Measurements from ENCODE around the gene MYCBP2. TPM values are rescaled to one million over a fixed set of nuclear protein-coding genes. Genes with fewer than 3 reads are reported as not detected.
"Not testable (repeated sequence)": the region's sequence is repeated elsewhere in the genome, so short reads cannot be mapped to it uniquely, and the experiment has no call there.

MYCBP2 gene
- total RNA-seq, 1 donor from 2014 or later, result 233 TPM

DNA sequence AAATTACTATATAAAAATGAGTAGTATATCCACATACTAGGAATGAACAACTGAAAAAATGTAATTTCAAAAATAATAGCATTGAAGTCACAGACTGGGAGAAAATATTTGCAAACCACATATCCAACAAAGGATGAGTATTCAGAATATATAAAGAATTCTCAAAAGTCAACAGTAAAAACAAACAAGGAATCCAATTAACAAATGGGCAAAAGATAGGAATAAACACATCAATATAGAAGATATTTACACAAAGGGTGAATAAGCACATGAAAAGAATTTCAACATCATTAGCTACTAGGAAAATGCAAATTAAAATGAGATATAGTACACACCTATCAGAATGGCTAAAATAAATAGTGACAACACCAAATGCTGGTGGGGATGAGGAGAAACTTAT, 37.0 kb downstream of the MYCBP2 start:
- TF ChIP-seq, protein P1, sequence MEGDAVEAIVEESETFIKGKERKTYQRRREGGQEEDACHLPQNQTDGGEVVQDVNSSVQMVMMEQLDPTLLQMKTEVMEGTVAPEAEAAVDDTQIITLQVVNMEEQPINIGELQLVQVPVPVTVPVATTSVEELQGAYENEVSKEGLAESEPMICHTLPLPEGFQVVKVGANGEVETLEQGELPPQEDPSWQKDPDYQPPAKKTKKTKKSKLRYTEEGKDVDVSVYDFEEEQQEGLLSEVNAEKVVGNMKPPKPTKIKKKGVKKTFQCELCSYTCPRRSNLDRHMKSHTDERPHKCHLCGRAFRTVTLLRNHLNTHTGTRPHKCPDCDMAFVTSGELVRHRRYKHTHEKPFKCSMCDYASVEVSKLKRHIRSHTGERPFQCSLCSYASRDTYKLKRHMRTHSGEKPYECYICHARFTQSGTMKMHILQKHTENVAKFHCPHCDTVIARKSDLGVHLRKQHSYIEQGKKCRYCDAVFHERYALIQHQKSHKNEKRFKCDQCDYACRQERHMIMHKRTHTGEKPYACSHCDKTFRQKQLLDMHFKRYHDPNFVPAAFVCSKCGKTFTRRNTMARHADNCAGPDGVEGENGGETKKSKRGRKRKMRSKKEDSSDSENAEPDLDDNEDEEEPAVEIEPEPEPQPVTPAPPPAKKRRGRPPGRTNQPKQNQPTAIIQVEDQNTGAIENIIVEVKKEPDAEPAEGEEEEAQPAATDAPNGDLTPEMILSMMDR (IDR thresholded peaks at IDR 0.05; ENCODE audit: partially characterized antibody, unreplicated experiment), result no peak
- Mint-ChIP-seq H3K27ac (ENCODE audit: unreplicated experiment) (no peak overlapping the region), H3K27me3 (ENCODE audit: unreplicated experiment) (peaks cover 2% of the 10 kb centered on the region), H3K4me3 (ENCODE audit: unreplicated experiment) (no peak overlapping the region), H3K36me3 (ENCODE audit: unreplicated experiment) (peaks cover 15% of the 10 kb centered on the region), H3K4me1 (ENCODE audit: low read depth, unreplicated experiment) (no peaks in the 10 kb centered on the region), H3K9me3 (ENCODE audit: unreplicated experiment) (peaks cover 2% of the 10 kb centered on the region)
- no peak for DNase-seq

DNA sequence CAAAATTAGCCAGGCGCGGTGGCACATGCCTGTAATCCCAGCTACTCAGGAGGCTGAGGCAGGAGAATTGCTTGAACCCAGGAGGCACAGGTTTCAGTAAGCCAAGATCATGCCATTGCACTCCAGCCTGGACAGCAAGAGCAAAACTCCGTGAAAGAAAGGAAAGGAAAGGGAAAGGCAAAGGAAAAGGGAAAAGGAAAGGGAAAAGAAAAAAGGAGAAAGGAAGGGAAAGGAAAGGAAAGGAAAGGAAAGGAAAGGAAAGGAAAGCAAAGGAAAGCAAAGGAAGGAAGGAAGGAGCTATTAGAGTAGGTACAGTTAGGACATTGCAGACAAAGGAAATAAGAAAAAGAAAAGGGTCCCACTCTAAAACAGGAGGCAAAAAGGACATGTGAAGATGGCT, 41.3 kb downstream of the MYCBP2 start:
- not testable (repeated sequence) for DNase-seq; H3K4me1 Mint-ChIP-seq (ENCODE audit: low read depth, unreplicated experiment); H3K4me3 Mint-ChIP-seq (ENCODE audit: unreplicated experiment); H3K9me3 Mint-ChIP-seq (ENCODE audit: unreplicated experiment); H3K27me3 Mint-ChIP-seq (ENCODE audit: unreplicated experiment); H3K27ac Mint-ChIP-seq (ENCODE audit: unreplicated experiment)
- H3K36me3 Mint-ChIP-seq (ENCODE audit: unreplicated experiment), result peaks cover 13% of the 10 kb centered on the region

DNA sequence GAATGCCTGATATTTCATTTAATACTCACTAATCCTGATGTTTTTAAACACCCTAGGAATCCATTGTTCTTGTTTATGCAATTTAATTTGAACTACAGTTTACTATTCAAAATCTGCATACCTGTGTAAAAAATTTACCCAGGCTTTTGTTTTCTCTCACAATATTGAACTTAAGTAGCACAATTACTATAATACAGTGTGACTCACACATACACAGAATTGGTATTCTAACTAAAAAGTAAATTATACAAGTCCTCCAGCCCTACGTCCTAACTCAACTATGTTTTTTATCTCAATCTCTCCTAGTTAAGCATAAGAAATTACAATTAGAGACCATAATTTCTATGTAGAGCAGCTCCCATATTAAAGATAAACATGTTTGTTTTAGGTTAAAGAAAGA, 41.8 kb downstream of the MYCBP2 start:
- H3K4me1 Mint-ChIP-seq (ENCODE audit: low read depth, unreplicated experiment), result no peaks in the 10 kb centered on the region
- no peak overlapping the region for H3K27ac Mint-ChIP-seq (ENCODE audit: unreplicated experiment)
- H3K4me3 Mint-ChIP-seq (ENCODE audit: unreplicated experiment), result no peak overlapping the region
- H3K9me3 Mint-ChIP-seq (ENCODE audit: unreplicated experiment), result peaks cover 2% of the 10 kb centered on the region
- TF ChIP-seq, protein P1 (IDR thresholded peaks at IDR 0.05; ENCODE audit: partially characterized antibody, unreplicated experiment), result no peak
- H3K27me3 Mint-ChIP-seq (ENCODE audit: unreplicated experiment), result peaks cover 2% of the 10 kb centered on the region
- DNase-seq, result no peak
- peaks cover 8% of the 10 kb centered on the region for H3K36me3 Mint-ChIP-seq (ENCODE audit: unreplicated experiment)

DNA sequence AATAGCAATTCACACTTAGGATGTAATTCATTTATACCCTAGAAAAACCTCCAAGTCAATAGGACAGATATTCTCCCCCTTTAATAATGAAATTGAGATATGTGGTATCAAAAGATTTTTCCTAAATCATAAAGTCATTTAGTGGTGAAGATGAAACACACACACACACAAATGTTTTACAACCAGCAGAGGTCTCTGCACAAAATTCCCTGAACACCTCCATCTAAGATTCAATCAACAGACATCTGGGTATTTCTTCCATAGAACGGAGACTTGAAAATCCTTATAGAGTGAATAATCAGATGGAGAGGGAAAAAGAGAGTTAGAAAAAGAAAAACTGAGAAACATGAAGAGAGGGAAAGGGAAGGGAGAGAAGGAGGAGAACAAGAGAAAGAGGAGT, 52.8 kb downstream of the MYCBP2 start:
- Mint-ChIP-seq H3K4me1 (ENCODE audit: low read depth, unreplicated experiment) (no peaks in the 10 kb centered on the region), H3K36me3 (ENCODE audit: unreplicated experiment) (no peaks in the 10 kb centered on the region), H3K4me3 (ENCODE audit: unreplicated experiment) (no peak overlapping the region), H3K27me3 (ENCODE audit: unreplicated experiment) (no peaks in the 10 kb centered on the region), H3K27ac (ENCODE audit: unreplicated experiment) (no peak overlapping the region), H3K9me3 (ENCODE audit: unreplicated experiment) (no peaks in the 10 kb centered on the region)
- DNase-seq, result no peak
- TF ChIP-seq, protein P1 (IDR thresholded peaks at IDR 0.05; ENCODE audit: partially characterized antibody, unreplicated experiment), result no peak

DNA sequence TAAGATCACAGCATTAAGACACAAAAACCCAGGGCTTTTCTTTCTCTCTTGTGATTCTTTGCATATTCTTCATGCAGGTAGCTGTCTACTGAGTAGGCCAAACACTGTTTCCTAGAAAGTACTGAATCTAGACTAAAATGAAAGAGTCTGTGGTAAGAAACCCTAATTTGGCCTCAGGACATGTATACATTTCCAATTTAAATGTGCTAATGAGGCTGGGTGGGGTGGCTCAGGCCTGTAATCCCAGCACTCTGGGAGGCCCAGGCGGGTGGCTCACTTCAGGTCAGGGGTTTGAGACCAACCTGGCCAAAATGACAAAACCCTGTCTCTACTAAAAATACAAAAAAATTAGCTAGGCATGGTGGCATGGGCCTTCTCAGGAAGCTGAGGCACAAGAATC, 57.8 kb downstream of the MYCBP2 start:
- Mint-ChIP-seq H3K27ac (ENCODE audit: unreplicated experiment) (no peak overlapping the region), H3K27me3 (ENCODE audit: unreplicated experiment) (no peaks in the 10 kb centered on the region), H3K4me3 (ENCODE audit: unreplicated experiment) (no peak overlapping the region), H3K36me3 (ENCODE audit: unreplicated experiment) (no peaks in the 10 kb centered on the region), H3K4me1 (ENCODE audit: low read depth, unreplicated experiment) (no peaks in the 10 kb centered on the region), H3K9me3 (ENCODE audit: unreplicated experiment) (no peaks in the 10 kb centered on the region)
- TF ChIP-seq, protein P1 (IDR thresholded peaks at IDR 0.05; ENCODE audit: partially characterized antibody, unreplicated experiment), result no peak
- DNase-seq, result no peak

DNA sequence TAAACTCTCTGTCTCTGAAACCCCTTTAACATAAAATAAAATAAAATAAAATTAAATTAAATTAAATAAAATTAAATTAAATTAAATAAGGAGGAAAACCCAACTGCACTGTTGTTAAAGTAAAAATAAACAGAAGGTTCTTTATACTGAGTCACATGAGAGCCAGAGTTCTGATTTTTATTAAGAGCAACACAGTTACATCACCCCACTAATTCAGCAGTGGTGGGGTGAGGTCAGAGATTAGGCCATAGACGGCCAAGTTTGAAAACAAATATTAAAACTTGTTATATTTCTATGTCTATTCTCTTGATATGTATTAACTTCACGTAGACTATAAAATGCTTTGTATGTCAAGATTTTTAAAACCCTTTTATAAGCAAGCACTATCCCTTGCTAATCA, 59.5 kb downstream of the MYCBP2 start:
- H3K36me3 Mint-ChIP-seq (ENCODE audit: unreplicated experiment), result no peaks in the 10 kb centered on the region
- no peaks in the 10 kb centered on the region for H3K4me1 Mint-ChIP-seq (ENCODE audit: low read depth, unreplicated experiment)
- TF ChIP-seq, protein P1 (IDR thresholded peaks at IDR 0.05; ENCODE audit: partially characterized antibody, unreplicated experiment), result no peak
- H3K9me3 Mint-ChIP-seq (ENCODE audit: unreplicated experiment), result no peaks in the 10 kb centered on the region
- H3K4me3 Mint-ChIP-seq (ENCODE audit: unreplicated experiment), result no peak overlapping the region
- no peak for DNase-seq
- H3K27ac Mint-ChIP-seq (ENCODE audit: unreplicated experiment), result no peak overlapping the region
- H3K27me3 Mint-ChIP-seq (ENCODE audit: unreplicated experiment), result no peaks in the 10 kb centered on the region
